GM19395 (cell line): ENCODE results near the gene MYO1E.
"Not testable (repeated sequence)": the region's sequence is repeated elsewhere in the genome, so short reads cannot be mapped to it uniquely, and the experiment has no call there.

Experiments
- ATAC-seq: cut with Tn5 transposase; IDR thresholded peaks from one replicate; pipeline ENCODE4 v1.9.1; 2021; ENCODE audit warnings: mild to moderate bottlenecking, moderate library complexity; ENCODE audit not compliant: unreplicated experiment

MYO1E gene

DNA sequence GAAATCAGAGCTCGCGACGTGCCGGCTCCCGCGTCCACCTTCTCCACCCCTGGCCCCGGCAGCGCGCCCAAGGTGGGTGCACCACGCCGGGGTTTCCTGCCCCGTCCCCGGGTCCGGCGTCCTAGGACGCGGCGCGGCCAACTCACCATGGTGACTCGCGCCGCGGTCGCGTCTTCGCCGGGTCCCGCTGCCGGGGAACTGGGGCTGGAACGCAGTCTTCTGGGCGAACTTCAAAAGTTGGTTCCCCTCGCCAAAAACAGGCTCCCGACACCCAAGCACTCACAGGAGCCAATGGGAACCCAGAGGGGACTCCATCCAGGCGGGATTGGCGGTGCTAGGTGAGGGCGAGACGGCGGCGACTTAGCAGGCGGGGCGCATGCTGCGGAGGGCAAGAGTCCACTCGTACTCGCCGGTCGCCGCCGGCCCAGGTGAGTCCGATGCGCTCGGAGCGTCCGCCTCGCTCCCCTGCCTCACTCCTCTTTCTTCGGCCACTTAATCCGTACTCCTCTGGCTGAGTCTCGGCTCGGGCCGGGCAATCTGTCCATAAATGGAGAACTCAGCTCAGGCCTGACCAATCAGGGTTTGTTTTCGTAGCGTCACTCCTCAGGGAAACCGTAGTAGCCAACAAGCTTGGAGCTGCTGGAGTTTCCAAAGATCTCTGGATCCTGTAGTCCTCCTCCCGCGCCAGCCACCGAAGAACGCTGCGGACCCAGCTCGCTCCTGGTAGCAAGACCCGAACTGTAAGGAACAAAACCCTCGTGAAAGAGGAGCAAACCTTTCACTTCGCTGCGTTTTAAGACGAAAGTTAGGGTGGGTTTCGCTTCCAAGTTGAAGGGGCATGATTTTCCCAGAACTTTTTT lies at the start of gene MYO1E:
Gene MYO1E (minus strand): TSS at position 520 of the 860 bp plus-strand sequence. CDS start 371 bp downstream, at position 149.
- ATAC-seq: peak; percentile 55

DNA sequence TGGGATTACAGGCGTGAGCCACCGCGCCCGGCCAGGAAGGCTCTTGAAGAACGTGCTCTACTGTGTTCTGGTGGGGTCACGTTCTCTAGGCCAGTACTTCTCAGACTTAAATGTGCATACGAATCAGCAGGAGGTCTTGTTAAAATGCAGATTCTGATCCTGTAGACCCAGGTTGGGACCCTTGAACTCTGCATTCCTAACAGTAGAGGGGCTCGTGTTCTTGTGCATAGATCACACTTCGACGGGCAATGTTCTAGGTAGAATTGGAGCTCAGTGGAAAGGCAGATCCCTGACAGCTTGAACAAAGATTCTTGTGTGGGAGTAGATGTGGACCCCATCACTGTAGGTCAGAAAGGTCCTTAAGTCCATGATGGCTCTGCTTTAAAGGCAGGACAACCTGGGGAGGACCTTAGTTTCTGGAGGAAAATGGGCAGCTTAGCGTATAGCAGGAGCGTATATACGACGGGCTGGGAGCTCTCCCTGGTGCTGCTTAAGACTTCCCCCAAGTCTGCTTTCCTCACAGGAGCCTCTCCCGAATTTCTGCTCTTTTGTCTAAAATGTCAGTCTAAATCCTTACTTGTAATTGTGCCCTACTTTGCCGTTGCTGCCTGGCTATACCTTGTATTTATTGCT lies 48.4 kb upstream of the MYO1E start:
- no peak for ATAC-seq

DNA sequence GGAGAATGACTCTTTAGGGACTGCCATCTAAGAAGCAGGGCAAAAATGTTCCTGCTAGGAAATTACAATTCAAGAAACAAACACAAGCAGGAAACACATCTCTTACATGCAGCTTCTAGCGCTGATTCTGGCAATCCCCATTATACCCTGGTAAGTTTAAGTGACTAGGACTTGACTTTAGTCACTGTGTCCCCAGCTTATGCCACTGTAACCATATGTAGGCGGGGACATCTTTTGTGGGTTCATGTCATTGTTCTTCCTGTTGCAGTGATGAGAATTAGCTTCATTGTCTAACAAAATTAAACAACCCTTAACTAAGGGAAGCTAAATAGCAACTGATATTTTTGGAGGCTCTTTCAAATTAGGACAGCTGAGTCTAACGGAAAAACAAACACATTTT lies 47.4 kb upstream of the MYO1E start:
- ATAC-seq: no peak

DNA sequence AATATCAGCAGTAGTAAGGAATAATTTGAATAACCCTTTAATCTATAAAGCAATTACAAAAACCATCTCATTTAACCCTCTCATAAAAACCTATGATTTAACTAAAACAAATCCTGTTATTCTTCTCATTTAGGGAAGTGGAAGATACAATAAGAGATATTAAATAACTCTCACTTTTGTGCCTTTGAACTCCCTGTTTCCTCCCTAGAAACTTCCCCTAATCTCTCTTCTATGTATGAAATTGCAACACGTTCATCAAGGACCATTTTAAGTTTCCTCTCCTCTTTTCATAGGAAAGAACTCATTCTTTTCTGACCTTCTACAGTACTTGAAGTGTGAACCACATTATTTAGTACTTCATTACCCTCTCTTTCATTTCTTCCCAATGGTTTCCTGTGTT lies 46.5 kb upstream of the MYO1E start:
- ATAC-seq: no peak

DNA sequence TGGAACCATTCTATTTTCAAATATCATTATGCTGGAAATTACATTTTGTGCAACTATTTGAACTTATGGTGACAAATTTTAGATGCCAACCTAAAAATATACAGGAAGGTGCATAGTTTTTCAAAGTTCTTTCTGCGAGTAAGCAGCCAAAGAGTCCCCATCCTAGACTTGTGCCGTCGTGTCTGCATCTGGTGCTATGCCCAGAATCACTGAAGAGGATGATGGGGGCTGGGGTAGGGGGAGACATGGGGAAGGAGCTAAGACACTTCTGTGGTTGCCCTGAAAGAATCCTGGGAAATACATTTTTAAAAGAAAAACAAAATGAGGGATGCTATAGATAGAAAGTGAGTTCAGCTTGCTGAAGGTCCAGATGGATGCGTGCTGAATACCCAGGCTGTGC lies 44.1 kb upstream of the MYO1E start:
- ATAC-seq: no peak

DNA sequence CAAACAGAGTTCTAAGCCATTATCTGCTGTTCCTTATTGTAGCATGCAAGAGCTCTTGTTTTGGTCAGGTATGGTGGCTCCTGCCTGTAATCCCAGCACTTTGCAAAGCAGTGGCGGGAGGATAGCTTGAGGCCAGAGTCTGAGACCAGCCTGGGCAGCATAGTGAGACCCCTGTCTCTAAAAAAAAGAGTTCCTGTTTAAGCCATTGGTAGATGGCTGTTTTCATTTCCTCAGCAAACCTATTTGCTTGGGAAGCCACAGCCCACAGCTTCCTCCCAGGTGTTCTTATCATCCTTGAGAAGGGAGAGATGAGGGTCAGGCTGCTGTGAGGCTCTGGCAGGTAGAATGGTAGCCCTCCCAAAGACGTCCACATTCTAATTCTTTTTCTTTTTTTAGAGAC lies 40.9 kb upstream of the MYO1E start:
- no peak for ATAC-seq

DNA sequence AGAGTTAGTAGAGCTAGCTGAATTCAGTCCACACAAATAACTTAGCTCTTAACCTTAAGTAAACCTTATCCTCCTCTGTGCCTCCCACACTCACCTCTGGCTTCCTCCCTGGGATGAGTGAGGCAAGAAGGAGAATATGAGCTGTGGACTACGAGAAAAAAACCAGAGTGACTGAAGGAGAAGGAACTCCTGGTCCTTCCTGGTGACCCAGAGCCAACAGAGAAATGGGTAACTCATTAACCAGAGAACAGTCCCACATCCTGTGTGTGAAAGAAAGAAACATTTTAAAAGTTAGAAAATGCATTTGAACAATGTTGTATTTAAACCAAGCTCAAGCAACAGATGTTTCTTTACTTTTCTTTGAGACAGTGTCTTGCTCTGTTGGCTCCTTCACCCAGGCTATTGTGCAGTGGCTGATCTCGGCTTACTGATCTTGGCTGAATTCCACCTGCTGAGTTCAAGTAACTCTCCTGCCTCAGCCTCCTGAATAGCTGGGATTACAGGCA lies 37.8 kb upstream of the MYO1E start:
- ATAC-seq: no peak

DNA sequence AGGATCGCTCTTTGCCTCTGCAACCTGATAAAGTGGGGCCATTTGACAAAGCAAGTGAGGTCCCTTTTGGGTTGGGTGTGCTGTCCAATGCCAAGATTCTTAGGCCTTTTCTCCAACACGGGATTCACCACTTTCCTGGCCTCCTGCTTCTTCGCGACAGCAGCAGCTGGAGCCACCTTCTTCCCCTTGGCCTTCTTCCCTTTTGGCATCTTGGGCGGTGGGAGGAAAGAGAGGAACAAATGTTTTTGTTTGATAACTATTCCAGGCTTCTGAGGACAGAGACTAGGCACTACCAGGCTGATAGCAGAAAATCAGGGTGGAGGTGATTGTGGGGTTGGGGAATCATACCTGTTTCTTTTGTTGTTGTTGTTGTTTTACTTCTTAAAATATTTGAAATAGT lies 35.3 kb upstream of the MYO1E start:
- no peak for ATAC-seq

DNA sequence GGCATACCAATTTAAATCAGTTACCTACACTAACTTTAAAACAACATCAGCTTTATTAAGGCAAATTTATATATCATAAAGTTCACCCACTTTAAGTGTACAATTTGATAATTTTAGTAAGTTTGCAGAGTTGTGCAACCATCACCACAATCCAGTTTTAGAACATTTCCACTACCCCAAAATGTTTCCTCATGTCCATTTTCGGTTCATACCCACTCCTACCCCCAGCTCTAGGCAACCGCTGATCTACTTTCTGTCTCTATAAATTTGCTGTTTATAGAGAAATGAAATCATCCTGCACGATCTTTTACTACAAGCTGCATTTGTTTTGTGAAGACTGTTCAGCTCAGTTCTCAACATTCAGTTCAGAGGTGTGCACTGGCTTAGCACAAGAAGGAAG lies 33.8 kb upstream of the MYO1E start:
- ATAC-seq: peak; percentile 43

DNA sequence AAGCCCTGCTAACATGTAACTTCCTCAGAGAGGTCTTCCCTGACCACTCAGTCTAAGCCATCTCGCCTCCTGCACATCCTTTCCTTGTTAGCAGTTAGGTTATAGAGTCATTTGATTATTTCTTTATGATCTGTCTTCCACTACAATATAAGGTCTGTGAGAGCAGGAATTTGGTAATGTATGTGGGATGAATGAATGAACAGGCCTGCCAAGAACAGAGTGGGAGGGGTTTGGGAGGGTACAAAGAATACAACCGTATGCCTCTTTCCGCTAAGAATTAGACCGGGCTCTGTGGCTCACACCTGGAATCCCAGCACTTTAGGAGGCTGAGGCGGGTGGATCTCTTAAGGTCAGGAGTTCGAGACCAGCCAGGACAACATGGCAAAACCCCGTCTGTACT lies 32.4 kb upstream of the MYO1E start:
- ATAC-seq: no peak

DNA sequence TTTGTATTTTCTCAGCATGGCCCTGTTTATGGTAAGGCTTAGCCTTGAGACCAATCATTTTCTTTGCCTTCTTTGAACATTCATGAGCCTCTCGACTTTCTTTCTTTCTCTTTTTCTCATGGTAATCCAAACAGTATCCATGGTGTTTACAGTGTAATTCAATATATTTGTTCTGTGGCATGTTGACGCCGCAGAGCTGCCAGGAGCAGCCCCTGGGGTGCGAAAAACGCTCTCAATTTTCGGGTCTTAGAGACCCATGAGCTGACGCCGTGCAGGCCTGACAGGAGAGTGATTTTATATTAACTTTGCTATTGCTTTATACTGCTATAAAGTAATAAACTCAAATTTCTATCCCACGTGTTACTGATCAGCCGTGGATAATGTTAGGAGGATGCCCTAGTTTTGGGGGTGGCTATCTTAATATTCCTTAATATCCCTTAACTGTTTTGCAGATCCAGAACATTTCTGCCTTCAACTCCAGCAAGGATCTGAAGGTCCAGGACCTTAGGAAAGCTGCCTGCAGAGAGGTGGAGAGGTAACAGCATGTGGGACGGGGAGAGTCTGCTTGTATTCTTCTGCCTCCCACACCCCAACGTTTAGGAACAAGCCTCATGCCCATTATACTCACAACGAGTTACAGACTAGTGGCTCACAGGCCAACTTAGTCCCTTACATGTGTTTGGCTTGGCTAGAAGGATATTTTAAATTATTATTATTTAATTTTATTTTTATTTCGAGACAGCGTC lies 29.3 kb upstream of the MYO1E start:
- no peak for ATAC-seq

DNA sequence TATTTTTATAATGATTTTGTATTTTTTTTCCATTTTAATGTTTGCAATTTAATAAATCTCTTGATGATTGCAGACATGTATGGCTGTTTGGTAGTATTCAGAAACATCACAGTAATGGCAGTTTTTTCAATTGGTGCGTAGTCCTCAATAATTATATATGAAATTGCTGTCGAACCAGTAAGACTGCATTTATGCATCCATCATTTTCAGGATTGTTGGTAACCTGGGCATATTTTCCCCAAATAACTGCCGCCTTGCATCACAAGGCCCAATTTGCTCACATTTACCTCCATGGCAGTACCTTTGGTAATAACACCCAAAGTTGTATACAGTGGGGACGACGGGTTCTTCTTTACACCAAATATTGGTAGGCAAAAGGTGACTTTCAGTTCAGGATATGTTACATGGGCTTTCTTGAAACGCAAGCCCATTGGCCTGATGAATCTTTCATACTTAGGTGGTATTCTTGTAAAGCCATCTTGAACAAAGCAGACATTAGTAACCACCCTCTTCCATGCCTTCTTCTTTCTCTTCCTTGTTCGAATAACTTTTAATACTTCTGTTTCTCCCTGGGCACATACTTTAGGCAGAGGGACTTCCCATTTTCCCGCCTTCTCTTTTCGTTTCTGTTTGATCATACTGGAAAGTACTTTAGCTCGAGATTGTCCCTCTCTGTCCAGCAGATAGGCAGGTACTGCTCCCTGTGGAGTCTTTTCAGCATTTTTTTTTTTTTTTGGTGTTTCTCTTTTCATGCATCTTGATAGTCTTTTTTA lies 28.6 kb upstream of the MYO1E start:
- ATAC-seq: not testable (repeated sequence)

DNA sequence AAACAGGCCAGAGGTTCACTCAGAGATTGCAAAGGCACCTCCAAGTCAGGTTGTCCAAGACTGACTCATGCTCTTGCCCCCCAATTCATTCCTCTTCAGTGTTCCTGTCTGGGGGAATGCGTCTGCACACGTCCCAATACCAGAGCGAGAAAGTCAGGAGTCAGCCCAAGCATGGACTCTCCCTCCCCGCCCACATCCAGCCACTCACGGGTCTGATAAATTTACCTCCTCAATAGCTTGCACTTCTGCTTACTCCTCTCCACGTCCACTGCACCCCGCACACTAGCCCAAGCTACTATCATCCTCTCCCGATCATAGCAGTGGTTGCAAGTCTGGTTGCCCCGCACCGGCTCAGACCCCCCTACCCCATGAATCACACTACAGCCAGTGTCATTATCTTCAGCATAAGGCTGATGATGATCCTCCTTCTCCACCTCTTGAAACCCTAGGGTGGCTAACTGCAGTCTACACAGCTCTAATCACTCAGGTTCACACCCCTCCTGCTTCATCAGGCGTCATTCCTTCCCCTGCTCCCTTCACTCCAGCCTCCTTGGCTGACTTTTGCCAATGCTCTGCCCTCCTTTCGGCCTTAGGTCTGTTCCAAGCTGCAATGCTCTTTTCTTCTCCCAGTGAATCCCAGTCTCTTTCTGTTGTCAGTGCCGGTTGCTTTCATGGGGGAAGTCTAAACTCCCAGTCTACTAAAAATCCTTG lies 27.6 kb upstream of the MYO1E start:
- ATAC-seq: no peak

DNA sequence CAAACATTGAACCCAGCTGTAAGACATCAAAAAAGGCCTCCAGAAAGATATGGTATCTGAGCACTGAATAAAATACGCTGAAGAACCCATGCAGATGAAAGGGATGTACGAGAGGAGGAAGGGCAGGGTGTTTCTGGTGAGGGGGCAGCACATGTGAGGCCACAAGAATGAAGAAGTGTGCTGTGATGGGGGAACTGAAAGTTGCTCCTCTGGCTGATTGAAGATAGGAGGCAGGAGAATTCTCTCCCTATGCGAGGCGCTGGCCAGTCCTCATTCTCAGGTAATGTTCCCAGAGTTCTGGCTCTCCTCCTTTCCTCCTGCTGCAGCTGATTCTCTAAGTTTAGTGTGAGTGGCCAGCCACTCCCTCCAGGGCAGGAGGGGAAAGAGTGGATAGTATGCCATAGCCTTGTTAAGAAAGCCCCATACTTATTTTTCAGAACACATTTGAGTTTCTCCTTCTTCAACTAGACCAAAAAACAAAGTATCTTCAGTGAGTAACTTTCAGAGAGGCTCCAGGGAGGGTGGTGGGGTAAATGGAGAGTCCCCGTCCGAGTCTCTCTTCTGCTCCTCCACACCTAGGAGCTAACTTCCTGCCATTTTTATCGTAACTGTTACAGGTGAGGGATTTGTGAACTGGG lies 26.9 kb upstream of the MYO1E start:
- ATAC-seq: peak; percentile 90

DNA sequence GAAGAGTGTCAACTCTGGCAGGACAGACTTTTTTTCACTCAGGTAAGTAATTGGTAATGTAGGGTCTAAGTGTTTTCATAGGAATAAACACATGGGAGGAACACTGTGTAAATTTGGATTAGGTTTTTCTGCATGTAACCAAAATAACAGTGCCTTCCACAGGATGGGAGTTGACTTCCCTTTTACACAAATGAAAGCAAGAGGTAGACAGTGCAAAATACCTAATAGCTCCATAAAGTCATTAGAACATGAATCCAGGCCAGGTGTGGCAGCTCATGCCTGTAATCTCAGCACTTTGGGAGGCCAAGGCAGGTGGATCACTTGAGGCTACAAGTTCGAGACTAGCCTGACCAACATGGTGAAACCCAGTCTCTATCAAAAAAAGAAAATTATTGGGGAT lies 25.5 kb upstream of the MYO1E start:
- no peak for ATAC-seq

DNA sequence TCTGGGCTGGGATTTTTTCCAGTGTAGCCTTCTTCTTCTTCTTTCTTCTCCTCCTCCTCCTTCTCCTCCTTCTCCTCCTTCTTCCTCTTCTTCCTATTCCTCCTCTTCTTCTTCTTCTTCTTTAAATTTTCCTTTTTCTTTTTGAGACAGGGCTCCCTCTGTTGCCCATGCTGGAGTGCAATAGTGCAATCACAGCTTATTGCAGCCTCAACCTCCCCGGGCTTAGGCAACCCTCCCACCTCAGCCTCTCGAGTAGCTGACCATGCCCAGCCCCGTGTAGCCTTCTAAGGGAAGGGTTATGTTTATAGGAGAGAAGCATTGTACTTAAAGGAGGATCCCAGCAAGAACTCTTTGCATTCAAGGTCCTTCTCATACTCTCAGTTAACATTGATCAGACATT lies 24.0 kb upstream of the MYO1E start:
- no peak for ATAC-seq

DNA sequence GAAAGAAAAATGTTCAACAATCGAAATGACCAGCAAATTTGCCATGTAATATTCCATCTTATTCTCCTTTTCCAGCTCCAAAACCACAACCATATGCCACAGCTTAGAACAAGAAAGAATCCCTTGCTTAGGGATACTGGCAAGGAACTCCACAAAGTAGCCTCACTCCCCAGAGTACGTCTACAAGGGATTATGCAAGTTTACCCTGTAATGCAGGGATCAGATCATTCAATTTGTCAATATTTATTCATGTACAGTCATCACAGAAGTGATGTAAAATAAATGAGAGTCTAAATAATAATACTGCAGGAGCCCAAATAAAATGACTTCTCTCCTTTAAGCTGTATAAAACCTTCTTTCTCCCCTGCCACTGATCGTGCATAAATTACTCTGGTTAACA lies 23.5 kb upstream of the MYO1E start:
- no peak for ATAC-seq

DNA sequence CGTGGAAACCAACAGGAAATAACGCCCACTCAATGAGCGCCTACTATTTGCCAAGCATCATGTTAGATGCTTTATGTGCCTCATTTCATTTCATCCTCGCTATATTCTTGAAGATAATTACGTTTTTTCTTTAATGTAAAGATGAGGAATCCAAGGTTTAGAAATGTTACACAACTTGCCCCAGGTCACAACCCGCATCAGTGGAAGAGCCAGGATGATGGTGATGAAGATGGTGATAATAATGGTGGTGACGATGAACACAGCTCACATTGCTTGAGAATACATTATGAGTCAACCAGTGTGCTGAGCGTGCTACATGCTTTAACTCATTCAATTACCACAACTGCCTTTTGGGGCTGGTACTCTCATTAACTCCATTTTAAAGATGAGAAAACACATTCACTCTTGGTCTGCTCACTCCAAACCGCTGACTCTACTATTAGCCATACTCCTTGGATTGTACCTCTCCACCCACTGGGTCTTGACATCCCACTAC lies 21.5 kb upstream of the MYO1E start:
- ATAC-seq: no peak

DNA sequence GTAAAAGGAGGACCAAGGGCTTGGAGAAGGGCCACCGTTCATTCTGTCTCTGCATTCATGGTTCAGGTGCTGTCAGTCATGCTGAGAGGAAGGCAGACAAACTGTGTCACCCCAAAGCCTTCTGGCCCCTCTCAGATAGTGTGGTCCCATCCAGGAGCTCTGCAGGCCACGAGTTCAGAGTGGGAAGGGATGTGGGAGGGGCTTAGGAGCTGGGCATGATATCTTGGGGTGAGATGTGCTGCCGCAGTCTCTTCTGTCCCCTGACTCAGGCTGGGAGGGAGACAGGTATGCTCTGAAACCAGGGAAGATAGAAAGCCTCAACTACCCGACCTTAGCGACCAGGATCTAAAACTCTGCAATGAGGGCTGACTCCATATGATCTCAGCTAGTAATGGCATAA lies 19.6 kb upstream of the MYO1E start:
- no peak for ATAC-seq

DNA sequence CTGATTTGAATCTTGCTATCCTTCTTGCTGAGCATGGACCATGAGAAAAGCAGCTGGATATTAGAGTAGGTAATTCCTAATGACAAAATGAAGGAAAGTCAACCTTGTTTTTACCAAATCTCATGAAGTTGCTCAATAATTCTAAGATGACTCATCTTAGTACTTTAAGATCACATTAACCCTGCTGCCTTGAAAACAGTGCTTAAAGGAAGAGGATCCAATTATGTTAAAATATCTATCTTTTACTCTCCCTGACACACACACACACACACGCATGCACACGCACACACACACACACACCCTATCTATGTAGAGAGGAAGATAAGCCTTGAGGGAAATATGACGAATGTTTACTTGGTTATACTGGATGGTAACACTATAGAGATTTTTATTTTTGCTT lies 16.0 kb upstream of the MYO1E start:
- no peak for ATAC-seq
